ENCODE results near the gene MARCHF10. TPM values are rescaled to one million over a fixed set of nuclear protein-coding genes. Genes with fewer than 3 reads are reported as not detected.

The MARCHF10 gene
- total RNA-seq, 4 donors from 2014 or later: 2.1 TPM; not detected in 3

GRCh38 chr17:62796291-62796690 lies 11.8 kb downstream of the MARCHF10 start:
- no peaks in the 10 kb centered on the region for H3K4me1 ChIP-seq
- no peak for DNase-seq
- H3K4me3 ChIP-seq: no peak overlapping the region
- in situ Hi-C loops (cut with MboI; ENCODE audit: low pct_ligation_motif_present in 1 of 4, low pct_unique_long_range_greater_than_20kb in 1 of 4, low sequenced_read_pairs in 3 of 4) (no loop called here), intact Hi-C loops (cut with DNase I; ENCODE audit: low total_unique reads) (no loop called here)
- 90% methylated on average over 1 of the region's 1 CpG; no CpG with 5 or more reads in 1 of the 2 donors for WGBS, 2 donors (ENCODE audit: low coverage in 1 of 2)
- no peaks in the 10 kb centered on the region for H3K9me3 ChIP-seq
- no peaks in the 10 kb centered on the region for H3K27me3 ChIP-seq
- TF ChIP-seq POLR2AphosphoS5 (IDR thresholded peaks at IDR 0.05) (no peak), EP300 (IDR thresholded peaks at IDR 0.05; ENCODE audit: low read depth) (no peak), CTCF (IDR thresholded peaks at IDR 0.05) (no peak), POLR2A (IDR thresholded peaks at IDR 0.05) (no peak)
- H3K36me3 ChIP-seq: no peaks in the 10 kb centered on the region
- H3K27ac ChIP-seq: no peak overlapping the region

GRCh38 chr17:62794666-62794971 lies 13.5 kb downstream of the MARCHF10 start:
- no peak for DNase-seq
- Histone ChIP-seq H3K4me1 (peaks cover 0 to 4% (median 0%) of the 10 kb centered on the region in 4 donors), H3K4me3 (no peak overlapping the region), H3K36me3 (no peaks in the 10 kb centered on the region), H3K9me3 (no peaks in the 10 kb centered on the region), H3K27me3 (no peaks in the 10 kb centered on the region), H3K27ac (no peak overlapping the region)
- 58 to 65% methylated on average over 4 of the region's 4 CpGs for WGBS, 2 donors (ENCODE audit: low coverage in 1 of 2)
- in situ Hi-C loops (cut with MboI; ENCODE audit: low pct_ligation_motif_present in 1 of 4, low pct_unique_long_range_greater_than_20kb in 1 of 4, low sequenced_read_pairs in 3 of 4): no loop called here
- no peak for TF ChIP-seq POLR2A (IDR thresholded peaks at IDR 0.05)
- TF ChIP-seq CTCF (IDR thresholded peaks at IDR 0.05): no peak
- no peak for TF ChIP-seq EP300 (IDR thresholded peaks at IDR 0.05; ENCODE audit: low read depth)
- no peak for TF ChIP-seq POLR2AphosphoS5 (IDR thresholded peaks at IDR 0.05)
- intact Hi-C loops (cut with DNase I; ENCODE audit: low total_unique reads): no loop called here

- intact Hi-C loops (cut with DNase I; ENCODE audit: low total_unique reads) (no loop called here), in situ Hi-C loops (cut with MboI; ENCODE audit: low pct_ligation_motif_present in 1 of 4, low pct_unique_long_range_greater_than_20kb in 1 of 4, low sequenced_read_pairs in 3 of 4) (no loop called here)
- no peak for DNase-seq
- no peaks in the 10 kb centered on the region for H3K36me3 ChIP-seq
- WGBS, 2 donors (ENCODE audit: low coverage in 1 of 2): 74 to 92% methylated on average over 1 to 3 of the region's 3 CpGs
- TF ChIP-seq CTCF (IDR thresholded peaks at IDR 0.05) (no peak), POLR2AphosphoS5 (IDR thresholded peaks at IDR 0.05) (no peak), EP300 (IDR thresholded peaks at IDR 0.05; ENCODE audit: low read depth) (no peak)
- H3K27ac ChIP-seq: no peak overlapping the region
- peaks cover 0 to 4% (median 0%) of the 10 kb centered on the region in 4 donors for H3K4me1 ChIP-seq
- H3K9me3 ChIP-seq: no peaks in the 10 kb centered on the region
- H3K27me3 ChIP-seq: no peaks in the 10 kb centered on the region
- H3K4me3 ChIP-seq: no peak overlapping the region
Observed at GRCh38 chr17:62793919-62794665, 14.0 kb downstream of the MARCHF10 start.

GRCh38 chr17:62792447-62792800 lies 15.7 kb downstream of the MARCHF10 start:
- TF ChIP-seq CTCF (IDR thresholded peaks at IDR 0.05) (no peak), EP300 (IDR thresholded peaks at IDR 0.05; ENCODE audit: low read depth) (no peak), POLR2AphosphoS5 (IDR thresholded peaks at IDR 0.05) (no peak), POLR2A (IDR thresholded peaks at IDR 0.05) (no peak)
- intact Hi-C loops (cut with DNase I; ENCODE audit: low total_unique reads) (no loop called here), in situ Hi-C loops (cut with MboI; ENCODE audit: low pct_ligation_motif_present in 1 of 4, low pct_unique_long_range_greater_than_20kb in 1 of 4, low sequenced_read_pairs in 3 of 4) (no loop called here)
- H3K27me3 ChIP-seq: no peaks in the 10 kb centered on the region
- H3K9me3 ChIP-seq: no peaks in the 10 kb centered on the region
- 83% methylated on average over 1 of the region's 1 CpG; no CpG with 5 or more reads in 1 of the 2 donors for WGBS, 2 donors (ENCODE audit: low coverage in 1 of 2)
- H3K27ac ChIP-seq: no peak overlapping the region
- H3K4me3 ChIP-seq: no peak overlapping the region
- no peak for DNase-seq
- H3K4me1 ChIP-seq: peaks cover 0 to 4% (median 0%) of the 10 kb centered on the region in 4 donors
- no peaks in the 10 kb centered on the region for H3K36me3 ChIP-seq

Data from transverse colon (tissue), 4 donors.